B cell (primary cell): Measurements from ENCODE around the gene AMDHD2. TPM values are rescaled to one million over a fixed set of nuclear protein-coding genes. Genes with fewer than 3 reads are reported as not detected.
"Not testable (repeated sequence)": the region's sequence is repeated elsewhere in the genome, so short reads cannot be mapped to it uniquely, and the experiment has no call there.

Source experiments
- ATAC-seq: fragments of 200-7000 bp; cut with Tn5 transposase; one replicate; pipeline ENCODE4 v1.10.0; 2021; ENCODE audit warnings: low read depth, mild to moderate bottlenecking, moderate number of reproducible peaks, moderate library complexity
- CTCF ChIA-PET: fragments of 350-600 bp; sonication (Branson Sonifier 250); formaldehyde crosslinking; loops from one replicate; lab custom pipeline; 2021; ENCODE audit warnings: antibody characterized with exemption, inconsistent platforms; lab: Charles Lee
- POLR2A ChIA-PET: fragments of 350-600 bp; sonication (Branson Sonifier 250); formaldehyde crosslinking; loops from one replicate; lab custom pipeline; 2021; ENCODE audit warnings: antibody characterized with exemption; lab: Charles Lee
- DNase-seq: peaks from one replicate; pipeline ENCODE4 v3.0.0; 2013
- H2AFZ ChIP-seq: 2 replicates; pipeline ENCODE4 v1.6.1; 2012; ENCODE audit warnings: mild to moderate bottlenecking, low read depth, low read length; ENCODE audit not compliant: insufficient read depth, poor library complexity, severe bottlenecking
- H3K27ac ChIP-seq, 2 donors: 1 replicate in 1 of 2; 2 replicates in 1 of 2; pipeline ENCODE4 v1.5.1; 2012 to 2013; ENCODE audit warnings: low read length in 2 of 2, mild to moderate bottlenecking in 2 of 2, moderate library complexity in 1 of 2
- H3K27me3 ChIP-seq, 4 experiments: fragments of 200-600 bp in 1 of 4; sonication (generic) in 1 of 4; replicated peaks in 1 of 4; 1 replicate in 2 of 4; 2 replicates in 2 of 4; pipeline versions ENCODE4 v1.6.1 to v1.7.0; 2013 to 2016; ENCODE audit warnings: low read length in 3 of 4, mild to moderate bottlenecking in 2 of 4, mixed read lengths in 1 of 4, moderate library complexity in 1 of 4; ENCODE audit not compliant: insufficient read depth in 4 of 4, control insufficient read depth in 3 of 4; ENCODE audit errors: control extremely low read depth in 1 of 4
- H3K36me3 ChIP-seq, 2 experiments: replicated peaks in 1 of 2; 1 replicate in 1 of 2; 2 replicates in 1 of 2; pipeline versions ENCODE4 v1.6.1 to v1.7.1; 2013; ENCODE audit warnings: low read length in 1 of 2; ENCODE audit not compliant: insufficient read depth in 2 of 2, control insufficient read depth in 1 of 2; ENCODE audit errors: control extremely low read depth in 1 of 2, extremely low read depth in 1 of 2
- H3K4me1 ChIP-seq, 2 donors: fragments of 200-600 bp in 1 of 2; sonication (generic) in 1 of 2; 1 replicate in 1 of 2; 2 replicates in 1 of 2; pipeline versions ENCODE4 v1.5.1 to v1.6.1; 2013 to 2017; ENCODE audit warnings: low read length in 2 of 2; ENCODE audit not compliant: control insufficient read depth in 2 of 2, insufficient read depth in 2 of 2
- H3K4me2 ChIP-seq: replicated peaks from 2 replicates; pipeline ENCODE3; 2012; ENCODE audit warnings: mild to moderate bottlenecking, low read depth, low read length; ENCODE audit not compliant: poor library complexity, severe bottlenecking
- H3K4me3 ChIP-seq, 5 experiments: fragments of 200-600 bp in 1 of 5; sonication (generic) in 1 of 5; 1 replicate in 3 of 5; 2 replicates in 2 of 5; pipeline versions ENCODE4 v1.5.1 to v1.7.0; 2011 to 2016; ENCODE audit warnings: low read length in 4 of 5, mild to moderate bottlenecking in 4 of 5, low read depth in 2 of 5, control low read depth in 1 of 5, moderate library complexity in 1 of 5; ENCODE audit not compliant: insufficient read depth in 1 of 5; ENCODE audit errors: control extremely low read depth in 1 of 5, extremely low read depth in 1 of 5
- H3K79me2 ChIP-seq: fragments of 200-600 bp; sonication (generic); one replicate; pipeline ENCODE4 v1.6.0; 2016; ENCODE audit warnings: low read length; ENCODE audit not compliant: control insufficient read depth, insufficient read depth
- H3K9ac ChIP-seq: fragments of 200-600 bp; sonication (generic); 2 replicates; pipeline ENCODE4 v1.6.1; 2017; ENCODE audit warnings: mild to moderate bottlenecking, low read length, moderate library complexity
- H3K9me3 ChIP-seq, 3 donors: one replicate each; pipeline versions ENCODE4 v1.6.1 to v1.7.1; 2013; ENCODE audit warnings: low read length in 2 of 3; ENCODE audit not compliant: control insufficient read depth in 2 of 3, insufficient read depth in 1 of 3; ENCODE audit errors: control extremely low read depth in 1 of 3
- H4K20me1 ChIP-seq: 2 replicates; pipeline ENCODE4 v1.6.0; 2012; ENCODE audit warnings: mild to moderate bottlenecking, low read length; ENCODE audit not compliant: insufficient read depth, control insufficient read depth, poor library complexity, severe bottlenecking
- H3K27ac Mint-ChIP-seq: one replicate; pipeline ENCODE4 v1.8.0; 2021; ENCODE audit warnings: mixed read lengths
- H3K27me3 Mint-ChIP-seq: one replicate; pipeline ENCODE4 v1.8.0; 2021; ENCODE audit warnings: mixed read lengths
- H3K4me1 Mint-ChIP-seq: one replicate; pipeline ENCODE4 v1.8.0; 2021; ENCODE audit warnings: mixed read lengths
- H3K4me3 Mint-ChIP-seq: one replicate; pipeline ENCODE4 v1.8.0; 2021; ENCODE audit warnings: mixed read lengths
- H3K9me3 Mint-ChIP-seq: one replicate; pipeline ENCODE4 v1.8.0; 2022; ENCODE audit warnings: mixed read lengths; ENCODE audit not compliant: insufficient read depth
- EZH2 ChIP-seq: IDR thresholded peaks from 2 replicates; pipeline ENCODE4 v1.6.1; 2012; ENCODE audit warnings: borderline replicate concordance, low read depth, mild to moderate bottlenecking, moderate library complexity, low read length; ENCODE audit not compliant: insufficient read depth, poor library complexity, severe bottlenecking
- WGBS: methylation state at CpG from one replicate; pipeline ENCODE4 v1.1.5; 2013; ENCODE audit warnings: missing lambda C conversion rate; ENCODE audit not compliant: insufficient coverage; 5-methylcytosine and 5-hydroxymethylcytosine counted together
- intact Hi-C: fragments of 100-400 bp; cut with micrococcal nuclease; formaldehyde crosslinking; loops from one replicate; pipeline ENCODE4 v1.10.0; 2022
- polyA plus RNA-seq: library from polyadenylated mRNA; depleted of rRNA; stranded (reverse); fragments of >200 nt; gene quantifications from 2 replicates; pipeline ENCODE4 v1.2.3, GENCODE V29; 2012
- total RNA-seq, 2 donors: library from RNA; stranded (reverse); fragments of 120-200 nt in 1 of 2; gene quantifications; 1 replicate in 1 of 2; 2 replicates in 1 of 2; pipeline versions ENCODE4 v1.2.3 to v1.2.4, GENCODE V29; 2013 to 2022
- TF ChIP-seq, protein P1 (sequence below): fragments of 200-600 bp; IDR thresholded peaks from one replicate; pipeline ENCODE4 v1.8.0; 2022; ENCODE audit warnings: antibody characterized with exemption, mild to moderate bottlenecking

AMDHD2 gene
- total and polyA plus RNA-seq, 2 donors (not counting 1 experiment from before 2014, with no cell fraction given), result 133 to 209 TPM

DNA sequence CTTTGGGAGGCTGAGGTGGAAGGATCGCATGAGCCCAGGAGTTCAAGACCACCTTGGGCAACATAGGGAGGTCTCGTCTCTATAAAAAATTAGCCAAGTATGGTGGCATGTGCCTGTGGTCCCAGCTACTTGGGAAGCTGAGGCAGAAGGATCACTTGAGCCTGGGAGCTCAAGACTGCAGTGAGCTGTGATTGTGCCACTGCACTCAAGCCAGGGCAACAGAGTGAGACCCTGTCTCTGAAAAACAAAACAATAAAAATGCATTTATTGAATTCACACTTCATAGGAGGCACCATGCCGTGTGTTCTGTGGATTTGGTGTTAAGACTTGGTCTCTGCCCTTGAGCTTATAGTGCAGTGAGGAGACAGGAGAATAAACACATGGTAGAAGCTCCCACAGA, 42.8 kb upstream of the AMDHD2 start:
- Histone ChIP-seq H3K4me3 (no peak overlapping the region), H3K36me3 (no peaks in the 10 kb centered on the region), H3K9me3 (no peaks in the 10 kb centered on the region), H3K4me2 (no peak overlapping the region), H3K4me1 (peaks cover 20 to 22% of the 10 kb centered on the region in 2 donors), H3K27me3 (peaks cover 0 to 12% (median 9%) of the 10 kb centered on the region in 4 experiments), H2AFZ (no peak overlapping the region), H4K20me1 (peaks cover 25% of the 10 kb centered on the region), H3K27ac (no peak overlapping the region), H3K9ac (no peak overlapping the region), H3K79me2 (peaks cover 66% of the 10 kb centered on the region)
- ATAC-seq (no peak), DNase-seq (no peak)
- ChIA-PET POLR2A (interaction anchor here (0.6 kb wide), 1 partner anchor 30 kb away, joined by 4 read pairs; no protein-coding TSS in a partner anchor), CTCF (interaction anchor here (1.2 to 3.3 kb wide), 3 partner anchors 9 to 56 kb away, joined by 3 to 13 read pairs (median 7); no protein-coding TSS in a partner anchor)
- intact Hi-C loops, result no loop called here
- no peak overlapping the region for H3K27ac Mint-ChIP-seq
- TF ChIP-seq EZH2, result no peak
- H3K9me3 Mint-ChIP-seq, result no peaks in the 10 kb centered on the region
- 100% methylated on average over 3 of the region's 3 CpGs for WGBS
- peaks cover 16% of the 10 kb centered on the region for H3K4me1 Mint-ChIP-seq
- peaks cover 7% of the 10 kb centered on the region for H3K27me3 Mint-ChIP-seq
- no peak overlapping the region for H3K4me3 Mint-ChIP-seq

DNA sequence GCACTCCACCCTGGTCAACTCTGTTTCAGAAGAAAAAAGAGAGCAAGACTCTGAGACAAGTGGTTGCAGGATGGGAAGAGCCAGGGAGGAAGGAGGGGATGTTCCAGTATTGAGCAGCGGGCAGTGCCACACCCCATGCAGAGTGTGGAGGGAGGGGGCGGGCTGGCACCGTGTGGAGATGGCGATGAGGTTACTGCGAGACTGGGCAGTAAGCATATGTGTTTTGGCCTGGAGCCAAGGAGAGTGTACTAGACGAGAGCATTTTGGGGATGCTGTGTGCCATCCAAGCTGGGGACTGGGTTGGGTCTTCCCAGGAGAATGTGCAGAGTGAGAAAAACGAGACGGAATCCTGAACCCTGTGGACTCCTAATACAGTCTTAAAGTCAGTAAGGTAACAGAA, 41.9 kb upstream of the AMDHD2 start:
- peaks cover 10% of the 10 kb centered on the region for H3K4me1 Mint-ChIP-seq
- Histone ChIP-seq H2AFZ (no peak overlapping the region), H3K4me3 (no peak overlapping the region), H3K9me3 (no peaks in the 10 kb centered on the region), H4K20me1 (peaks cover 17% of the 10 kb centered on the region), H3K27me3 (peaks cover 0 to 2% (median under 1%) of the 10 kb centered on the region in 4 experiments), H3K4me1 (peaks cover 10 to 15% of the 10 kb centered on the region in 2 donors), H3K9ac (no peak overlapping the region), H3K79me2 (peaks cover 72% of the 10 kb centered on the region), H3K36me3 (no peaks in the 10 kb centered on the region), H3K4me2 (no peak overlapping the region), H3K27ac (no peak overlapping the region)
- ATAC-seq (no peak), DNase-seq (no peak)
- no peak overlapping the region for H3K4me3 Mint-ChIP-seq
- peaks cover 2% of the 10 kb centered on the region for H3K27me3 Mint-ChIP-seq
- TF ChIP-seq, protein P1, sequence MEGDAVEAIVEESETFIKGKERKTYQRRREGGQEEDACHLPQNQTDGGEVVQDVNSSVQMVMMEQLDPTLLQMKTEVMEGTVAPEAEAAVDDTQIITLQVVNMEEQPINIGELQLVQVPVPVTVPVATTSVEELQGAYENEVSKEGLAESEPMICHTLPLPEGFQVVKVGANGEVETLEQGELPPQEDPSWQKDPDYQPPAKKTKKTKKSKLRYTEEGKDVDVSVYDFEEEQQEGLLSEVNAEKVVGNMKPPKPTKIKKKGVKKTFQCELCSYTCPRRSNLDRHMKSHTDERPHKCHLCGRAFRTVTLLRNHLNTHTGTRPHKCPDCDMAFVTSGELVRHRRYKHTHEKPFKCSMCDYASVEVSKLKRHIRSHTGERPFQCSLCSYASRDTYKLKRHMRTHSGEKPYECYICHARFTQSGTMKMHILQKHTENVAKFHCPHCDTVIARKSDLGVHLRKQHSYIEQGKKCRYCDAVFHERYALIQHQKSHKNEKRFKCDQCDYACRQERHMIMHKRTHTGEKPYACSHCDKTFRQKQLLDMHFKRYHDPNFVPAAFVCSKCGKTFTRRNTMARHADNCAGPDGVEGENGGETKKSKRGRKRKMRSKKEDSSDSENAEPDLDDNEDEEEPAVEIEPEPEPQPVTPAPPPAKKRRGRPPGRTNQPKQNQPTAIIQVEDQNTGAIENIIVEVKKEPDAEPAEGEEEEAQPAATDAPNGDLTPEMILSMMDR, result no peak
- TF ChIP-seq EZH2, result no peak
- intact Hi-C loops, result no loop called here
- POLR2A ChIA-PET, result no interaction called here
- CTCF ChIA-PET, result interaction anchor here (1.2 to 3.3 kb wide), 3 partner anchors 8 to 57 kb away, joined by 3 to 13 read pairs (median 7); no protein-coding TSS in a partner anchor
- H3K9me3 Mint-ChIP-seq, result no peaks in the 10 kb centered on the region
- H3K27ac Mint-ChIP-seq, result no peak overlapping the region
- WGBS, result 93% methylated on average over 6 of the region's 8 CpGs

DNA sequence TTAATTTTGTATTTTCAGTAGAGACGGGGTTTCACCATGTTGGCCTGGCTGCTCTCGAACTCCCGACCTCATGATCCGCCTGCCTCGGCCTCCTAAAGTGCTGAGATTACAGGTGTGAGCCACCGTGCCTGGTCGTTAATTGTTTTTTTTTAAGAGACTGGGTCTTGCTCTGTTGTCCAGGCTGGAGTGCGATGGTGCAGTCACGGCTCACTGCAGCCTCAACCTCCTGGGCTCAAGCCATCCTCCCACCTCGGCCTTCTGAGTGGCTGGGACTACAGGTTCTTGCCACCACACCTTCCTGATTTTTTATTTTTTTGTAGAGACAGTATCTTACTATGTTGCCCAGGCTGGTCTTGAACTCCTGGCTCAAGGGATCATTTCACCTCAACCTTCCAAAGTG, 40.2 kb upstream of the AMDHD2 start:
- H3K27me3 Mint-ChIP-seq, H3K27me3 ChIP-seq, H3K4me2 ChIP-seq, H3K27ac ChIP-seq, H3K9ac ChIP-seq, CTCF ChIA-PET, H3K27ac Mint-ChIP-seq, intact Hi-C loops, H3K4me1 ChIP-seq, DNase-seq, POLR2A ChIA-PET, H3K4me3 Mint-ChIP-seq, H2AFZ ChIP-seq, H3K9me3 Mint-ChIP-seq, H3K36me3 ChIP-seq, H3K4me3 ChIP-seq, H3K4me1 Mint-ChIP-seq, H3K9me3 ChIP-seq, ATAC-seq: not testable (repeated sequence)
- Histone ChIP-seq H3K79me2 (peaks cover 76% of the 10 kb centered on the region), H4K20me1 (peaks cover 17% of the 10 kb centered on the region)
- WGBS, result 94% methylated on average over 9 of the region's 10 CpGs
